A673 (cell line): ENCODE results near the gene ANAPC1. TPM values are rescaled to one million over a fixed set of nuclear protein-coding genes. Genes with fewer than 3 reads are reported as not detected.

ENCODE experiments used
- BruUV-seq: library from RNA; stranded (reverse); fragments of 400-500 nt; replicated peaks from 2 replicates; lab custom pipeline; 2021; lab: Mats Ljungman, UMichigan
- CTCF ChIA-PET: fragments of 300-600 bp; sonication (Branson Sonifier 250); formaldehyde crosslinking; loops from one replicate; lab custom pipeline; 2022; ENCODE audit warnings: antibody characterized with exemption; lab: Charles Lee
- POLR2A ChIA-PET: fragments of 300-600 bp; sonication (Branson Sonifier 250); formaldehyde crosslinking; loops from one replicate; lab custom pipeline; 2022; ENCODE audit warnings: antibody characterized with exemption; ENCODE audit not compliant: low non-redundant PET; lab: Charles Lee
- DNase-seq: peaks from one replicate; pipeline ENCODE4 v3.0.0-alpha.2; 2015; ENCODE audit warnings: low spot score
- H3K27ac ChIP-seq: fragments of 200-600 bp; sonication (generic); 2 replicates; pipeline ENCODE4 v1.5.1; 2016; ENCODE audit warnings: mixed run types, low read depth, mild to moderate bottlenecking, mixed read lengths, antibody characterized with exemption, low read length; ENCODE audit not compliant: poor library complexity, severe bottlenecking
- H3K27me3 ChIP-seq: fragments of 200-600 bp; sonication (generic); replicated peaks from 2 replicates; pipeline ENCODE4 v1.6.1; 2017; ENCODE audit warnings: mixed run types, low read depth, mild to moderate bottlenecking, mixed read lengths, antibody characterized with exemption, low read length; ENCODE audit not compliant: insufficient read depth, poor library complexity
- H3K36me3 ChIP-seq: fragments of 200-600 bp; sonication (generic); 2 replicates; pipeline ENCODE4 v1.6.1; 2016; ENCODE audit warnings: mixed run types, mild to moderate bottlenecking, mixed read lengths, antibody characterized with exemption, low read length; ENCODE audit not compliant: insufficient read depth, poor library complexity, severe bottlenecking
- H3K4me1 ChIP-seq: fragments of 200-600 bp; sonication (generic); 2 replicates; pipeline ENCODE4 v1.6.1; 2017; ENCODE audit warnings: mixed run types, mild to moderate bottlenecking, mixed read lengths, antibody characterized with exemption, low read length; ENCODE audit not compliant: insufficient read depth, poor library complexity, severe bottlenecking
- H3K4me3 ChIP-seq: fragments of 200-600 bp; sonication (generic); 2 replicates; pipeline ENCODE4 v1.5.1; 2016; ENCODE audit warnings: low read depth, mixed run types, mild to moderate bottlenecking, mixed read lengths, low read length; ENCODE audit not compliant: poor library complexity, severe bottlenecking
- H3K9me3 ChIP-seq: fragments of 200-600 bp; sonication (generic); 2 replicates; pipeline ENCODE4 v1.6.1; 2016; ENCODE audit warnings: mixed run types, low read depth, mild to moderate bottlenecking, mixed read lengths, antibody characterized with exemption, low read length; ENCODE audit not compliant: poor library complexity, severe bottlenecking
- CTCF ChIP-seq: fragments of 300-800, 200-600 bp; sonication (generic); conservative IDR thresholded peaks from 2 replicates; pipeline ENCODE4 v1.5.1; 2017; ENCODE audit warnings: low read depth, mild to moderate bottlenecking, antibody characterized with exemption, low read length, moderate library complexity, mixed read lengths
- EZH2 ChIP-seq: fragments of 200-600 bp; sonication (generic); IDR thresholded peaks from 2 replicates; pipeline ENCODE4 v1.6.1; 2017; ENCODE audit warnings: borderline replicate concordance, low read depth, mild to moderate bottlenecking, mixed read lengths, antibody characterized with exemption, low read length; ENCODE audit not compliant: poor library complexity, severe bottlenecking
- intact Hi-C: fragments of 100-400 bp; cut with micrococcal nuclease; formaldehyde crosslinking; loops from one replicate; pipeline ENCODE4 v1.10.0; 2022; ENCODE audit not compliant: unreplicated experiment
- total RNA-seq: library from RNA; stranded (reverse); gene quantifications from 2 replicates; pipeline ENCODE4 v1.2.3, GENCODE V29; 2021

ANAPC1 gene
- total RNA-seq, 1 experiment from 2014 or later, result 107 TPM

GRCh38 chr2:111904726-111905474 lies 20.9 kb upstream of the ANAPC1 start:
- ChIA-PET POLR2A (interaction anchor here (0.6 kb wide), 1 partner anchor 225 kb away, joined by 8 read pairs; no protein-coding TSS in a partner anchor), CTCF (no interaction called here)
- no peaks in the 10 kb centered on the region for H3K9me3 ChIP-seq
- TF ChIP-seq CTCF (no peak), EZH2 (no peak)
- no peaks in the 10 kb centered on the region for H3K27me3 ChIP-seq
- intact Hi-C loops, result loop anchor here (5.0 to 10.0 kb wide), 2 partner anchors 37 to 350 kb away; partner anchors contain the start of gene ZC3H8
- no peak overlapping the region for H3K4me3 ChIP-seq
- H3K36me3 ChIP-seq, result no peaks in the 10 kb centered on the region
- DNase-seq, result no peak
- H3K4me1 ChIP-seq, result peaks cover 86% of the 10 kb centered on the region
- no TSS peak for BruUV-seq
- peak overlapping the region; percentile 84 for H3K27ac ChIP-seq

GRCh38 chr2:111903930-111904439 lies 20.0 kb upstream of the ANAPC1 start:
- TF ChIP-seq EZH2, result no peak
- no peak for TF ChIP-seq CTCF
- H3K4me3 ChIP-seq, result no peak overlapping the region
- H3K27me3 ChIP-seq, result no peaks in the 10 kb centered on the region
- DNase-seq, result no peak
- CTCF ChIA-PET, result no interaction called here
- H3K36me3 ChIP-seq, result no peaks in the 10 kb centered on the region
- no TSS peak for BruUV-seq
- POLR2A ChIA-PET, result no interaction called here
- peaks cover 77% of the 10 kb centered on the region for H3K4me1 ChIP-seq
- intact Hi-C loops, result loop anchor here (5.0 to 10.0 kb wide), 2 partner anchors 38 to 351 kb away; partner anchors contain the start of gene ZC3H8
- no peaks in the 10 kb centered on the region for H3K9me3 ChIP-seq
- peak overlapping the region; percentile 84 for H3K27ac ChIP-seq

GRCh38 chr2:111903516-111903915 lies 19.5 kb upstream of the ANAPC1 start:
- Histone ChIP-seq H3K9me3 (no peaks in the 10 kb centered on the region), H3K27ac (peak overlapping the region; percentile 84), H3K27me3 (no peaks in the 10 kb centered on the region), H3K4me3 (no peak overlapping the region), H3K36me3 (no peaks in the 10 kb centered on the region), H3K4me1 (peaks cover 73% of the 10 kb centered on the region)
- POLR2A ChIA-PET, result no interaction called here
- TF ChIP-seq CTCF (no peak), EZH2 (no peak)
- CTCF ChIA-PET, result no interaction called here
- no TSS peak for BruUV-seq
- intact Hi-C loops, result loop anchor here (5.0 to 10.0 kb wide), 2 partner anchors 39 to 351 kb away; partner anchors contain the start of gene ZC3H8
- DNase-seq, result no peak
